Measurements from ENCODE around the gene SPATA31D4.

Gene SPATA31D4

DNA sequence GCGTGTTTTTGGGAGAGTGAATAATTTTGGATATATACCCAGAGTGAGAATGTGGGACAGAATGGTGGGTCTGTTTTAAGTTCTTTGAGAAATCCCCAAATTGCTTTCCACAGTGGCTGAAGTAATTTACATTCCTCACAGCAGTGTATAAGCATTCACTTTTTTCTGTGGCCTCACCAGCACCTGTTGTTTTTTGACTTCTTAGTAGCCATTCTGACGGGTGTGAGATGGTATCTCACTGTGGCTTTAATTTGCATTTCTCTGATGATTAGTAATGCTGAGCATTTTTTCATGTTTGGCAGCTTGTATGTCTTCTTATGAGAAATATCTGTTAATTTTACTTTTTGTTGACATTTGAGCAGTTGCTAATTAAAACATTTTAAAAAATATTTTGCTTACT lies 51.0 kb downstream of the SPATA31D4 start:
- no peak overlapping the region for H3K4me3 ChIP-seq (ENCODE audit: low read length, poor library complexity, severe bottlenecking)
- H3K36me3 ChIP-seq (ENCODE audit: insufficient read depth, low read length) = no peaks in the 10 kb centered on the region
- no peak overlapping the region for H2AFZ ChIP-seq (ENCODE audit: low read length)
- H3K9me3 ChIP-seq (ENCODE audit: insufficient read depth, low read depth, low read length) = no peaks in the 10 kb centered on the region
- H3K4me1 ChIP-seq (ENCODE audit: insufficient read depth, low read length, poor library complexity, severe bottlenecking) = no peaks in the 10 kb centered on the region
- no peaks in the 10 kb centered on the region for H3K79me2 ChIP-seq (ENCODE audit: insufficient read depth, low read length)
- H3K9me2 ChIP-seq (replicated peaks; ENCODE audit: low read depth, low read length) = no peaks in the 10 kb centered on the region
- no peaks in the 10 kb centered on the region for H3F3A ChIP-seq (ENCODE audit: low read depth)
- H3K4me2 ChIP-seq (ENCODE audit: low read depth, low read length, poor library complexity, severe bottlenecking) = no peak overlapping the region
- no peak overlapping the region for H3K9ac ChIP-seq (ENCODE audit: low read depth, low read length, poor library complexity, severe bottlenecking)
- no peaks in the 10 kb centered on the region for H3K27me3 ChIP-seq (ENCODE audit: insufficient read depth, low read length, poor library complexity, severe bottlenecking)
- TF ChIP-seq CTCF (conservative IDR thresholded peaks at IDR 0.05; ENCODE audit: low read length) (no peak), EZH2phosphoT487 (IDR thresholded peaks at IDR 0.05; ENCODE audit: borderline replicate concordance) (no peak)
- no peaks in the 10 kb centered on the region for H4K20me1 ChIP-seq (ENCODE audit: insufficient read depth, low read length, poor library complexity, severe bottlenecking)

DNA sequence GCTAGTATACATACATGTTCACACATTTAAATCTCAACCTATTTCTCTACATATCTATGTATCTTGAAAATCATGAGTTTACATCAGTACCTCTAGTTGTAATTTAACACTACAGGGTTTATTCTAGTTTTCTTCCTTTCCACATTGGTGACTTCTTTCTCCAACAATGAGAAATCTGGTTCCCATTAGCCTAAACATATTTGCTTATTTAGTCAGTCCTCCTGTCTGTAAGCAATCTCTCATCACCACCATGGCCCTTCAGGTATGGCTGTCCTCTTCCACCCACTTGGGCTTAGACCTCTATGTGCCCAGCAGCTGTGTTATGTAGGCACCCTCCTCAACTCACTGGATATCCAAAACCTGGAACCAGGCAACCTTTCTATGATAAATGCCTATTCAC lies 52.3 kb downstream of the SPATA31D4 start:
- Histone ChIP-seq H3K9me3 (ENCODE audit: insufficient read depth, low read depth, low read length) (no peaks in the 10 kb centered on the region), H4K20me1 (ENCODE audit: insufficient read depth, low read length, poor library complexity, severe bottlenecking) (no peaks in the 10 kb centered on the region), H3K9me2 (replicated peaks; ENCODE audit: low read depth, low read length) (no peaks in the 10 kb centered on the region), H3K4me1 (ENCODE audit: insufficient read depth, low read length, poor library complexity, severe bottlenecking) (no peaks in the 10 kb centered on the region), H3F3A (ENCODE audit: low read depth) (no peaks in the 10 kb centered on the region), H3K9ac (ENCODE audit: low read depth, low read length, poor library complexity, severe bottlenecking) (no peak overlapping the region), H3K4me3 (ENCODE audit: low read length, poor library complexity, severe bottlenecking) (no peak overlapping the region), H3K27me3 (ENCODE audit: insufficient read depth, low read length, poor library complexity, severe bottlenecking) (no peaks in the 10 kb centered on the region), H3K4me2 (ENCODE audit: low read depth, low read length, poor library complexity, severe bottlenecking) (no peak overlapping the region), H3K79me2 (ENCODE audit: insufficient read depth, low read length) (no peaks in the 10 kb centered on the region), H3K36me3 (ENCODE audit: insufficient read depth, low read length) (no peaks in the 10 kb centered on the region), H2AFZ (ENCODE audit: low read length) (no peak overlapping the region)
- TF ChIP-seq EZH2phosphoT487 (IDR thresholded peaks at IDR 0.05; ENCODE audit: borderline replicate concordance) = no peak
- no peak for TF ChIP-seq CTCF (conservative IDR thresholded peaks at IDR 0.05; ENCODE audit: low read length)

DNA sequence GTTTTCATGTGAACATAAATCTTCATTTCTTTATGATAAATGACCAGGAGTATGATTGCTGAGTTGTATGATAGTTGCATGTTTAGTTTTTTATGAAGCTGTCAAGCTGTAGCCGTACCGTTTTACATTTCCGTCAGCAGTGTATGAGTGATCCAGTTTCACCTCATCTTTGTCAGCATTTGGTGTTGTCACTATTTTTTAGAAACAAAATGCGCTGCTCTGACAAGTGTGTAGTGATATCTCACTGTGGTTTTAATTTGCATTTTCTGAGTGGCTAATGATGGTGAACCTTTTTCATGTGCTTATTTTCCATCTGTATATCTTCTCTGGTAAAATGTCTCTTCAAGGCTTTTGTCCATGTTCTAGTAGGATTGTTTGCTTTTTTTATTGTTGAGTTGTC lies 53.7 kb downstream of the SPATA31D4 start:
- Histone ChIP-seq H3K9me3 (ENCODE audit: insufficient read depth, low read depth, low read length) (no peaks in the 10 kb centered on the region), H3K4me2 (ENCODE audit: low read depth, low read length, poor library complexity, severe bottlenecking) (no peak overlapping the region), H3K4me1 (ENCODE audit: insufficient read depth, low read length, poor library complexity, severe bottlenecking) (no peaks in the 10 kb centered on the region), H3K9ac (ENCODE audit: low read depth, low read length, poor library complexity, severe bottlenecking) (no peak overlapping the region), H3F3A (ENCODE audit: low read depth) (no peaks in the 10 kb centered on the region), H3K9me2 (replicated peaks; ENCODE audit: low read depth, low read length) (no peaks in the 10 kb centered on the region), H3K36me3 (ENCODE audit: insufficient read depth, low read length) (no peaks in the 10 kb centered on the region), H3K4me3 (ENCODE audit: low read length, poor library complexity, severe bottlenecking) (no peak overlapping the region), H3K79me2 (ENCODE audit: insufficient read depth, low read length) (no peaks in the 10 kb centered on the region), H2AFZ (ENCODE audit: low read length) (no peak overlapping the region), H3K27me3 (ENCODE audit: insufficient read depth, low read length, poor library complexity, severe bottlenecking) (no peaks in the 10 kb centered on the region), H4K20me1 (ENCODE audit: insufficient read depth, low read length, poor library complexity, severe bottlenecking) (no peaks in the 10 kb centered on the region)
- TF ChIP-seq EZH2phosphoT487 (IDR thresholded peaks at IDR 0.05; ENCODE audit: borderline replicate concordance) (no peak), CTCF (conservative IDR thresholded peaks at IDR 0.05; ENCODE audit: low read length) (no peak)

All from Loucy (cell line).